AG08396 (cell line): Measurements from ENCODE around the gene SUPT5H.
"Not testable (repeated sequence)": the region's sequence is repeated elsewhere in the genome, so short reads cannot be mapped to it uniquely, and the experiment has no call there.

Experiments
- DNase-seq: peaks from one replicate; pipeline ENCODE4 v3.0.0; 2012; ENCODE audit warnings: low spot score, mixed read lengths

The SUPT5H gene

DNA sequence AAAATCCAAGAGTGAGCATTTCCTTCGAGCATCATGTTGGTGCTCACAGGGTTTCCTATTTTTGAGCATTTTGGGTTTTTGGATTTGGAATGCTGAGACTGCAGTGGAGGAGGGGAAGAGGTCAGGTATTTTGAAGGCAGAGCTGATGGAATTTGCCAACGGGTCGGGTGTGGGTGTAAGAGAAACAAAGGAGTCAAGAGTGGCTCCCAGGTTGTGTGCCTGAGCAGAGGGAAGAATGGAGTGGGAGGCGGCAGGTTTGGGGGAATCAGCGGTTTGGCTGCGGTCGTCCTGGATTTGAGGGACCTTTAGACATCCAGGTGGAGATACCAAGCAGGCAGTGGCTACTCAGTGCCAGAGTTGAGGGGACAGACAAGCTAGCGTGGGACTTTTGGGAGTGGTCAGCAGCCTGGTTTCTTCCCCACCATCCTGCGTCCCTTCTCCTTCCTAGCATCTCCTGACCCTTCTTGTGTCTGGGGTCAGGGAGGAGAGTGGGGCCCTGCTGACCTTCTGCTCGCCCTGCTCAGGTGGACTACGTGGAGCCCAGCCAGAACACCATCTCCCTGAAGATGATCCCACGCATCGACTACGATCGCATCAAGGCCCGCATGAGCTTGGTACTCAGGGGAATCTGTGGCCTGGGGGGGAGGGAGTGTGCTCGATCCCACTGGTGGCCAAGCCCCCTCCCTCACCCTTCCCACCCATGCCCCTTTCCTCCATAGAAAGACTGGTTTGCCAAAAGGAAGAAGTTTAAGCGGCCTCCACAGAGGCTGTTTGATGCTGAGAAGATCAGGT is 20.8 kb downstream of the SUPT5H start:
- DNase-seq, result no peak

DNA sequence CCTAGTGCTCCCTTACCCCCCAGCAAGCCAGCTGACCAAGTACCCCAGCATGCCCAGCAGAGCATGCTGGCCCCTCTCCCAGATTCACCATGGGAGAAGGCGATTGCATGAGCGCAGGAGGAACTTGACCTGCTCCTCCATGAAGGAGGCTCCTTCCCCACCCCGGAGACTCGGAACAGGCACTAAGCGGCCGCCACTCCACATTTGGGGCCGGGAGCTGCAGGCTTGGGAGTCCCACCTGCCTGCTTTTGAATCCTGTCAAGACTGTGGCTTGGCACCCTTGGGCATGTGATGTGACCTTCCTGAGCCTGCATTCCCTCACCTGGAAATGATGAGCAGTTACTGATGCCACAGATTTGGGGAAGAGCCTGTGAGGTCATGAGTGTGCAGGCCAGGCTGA is 22.6 kb downstream of the SUPT5H start:
- no peak for DNase-seq

DNA sequence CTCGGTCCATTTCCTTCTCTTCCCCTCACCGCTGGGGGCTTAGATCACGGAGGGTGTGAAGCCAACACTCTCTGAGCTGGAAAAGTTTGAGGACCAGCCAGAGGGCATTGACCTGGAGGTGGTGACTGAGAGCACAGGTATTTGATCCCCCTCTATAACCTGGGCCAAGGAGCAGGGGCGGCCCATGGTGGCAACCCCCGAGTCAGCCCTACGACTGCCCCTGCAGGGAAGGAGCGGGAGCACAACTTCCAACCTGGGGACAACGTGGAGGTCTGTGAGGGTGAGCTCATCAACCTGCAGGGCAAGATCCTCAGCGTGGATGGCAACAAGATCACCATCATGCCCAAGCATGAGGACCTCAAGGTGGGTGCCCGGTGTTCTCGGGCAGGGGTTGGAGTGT is 23.7 kb downstream of the SUPT5H start:
- no peak for DNase-seq

DNA sequence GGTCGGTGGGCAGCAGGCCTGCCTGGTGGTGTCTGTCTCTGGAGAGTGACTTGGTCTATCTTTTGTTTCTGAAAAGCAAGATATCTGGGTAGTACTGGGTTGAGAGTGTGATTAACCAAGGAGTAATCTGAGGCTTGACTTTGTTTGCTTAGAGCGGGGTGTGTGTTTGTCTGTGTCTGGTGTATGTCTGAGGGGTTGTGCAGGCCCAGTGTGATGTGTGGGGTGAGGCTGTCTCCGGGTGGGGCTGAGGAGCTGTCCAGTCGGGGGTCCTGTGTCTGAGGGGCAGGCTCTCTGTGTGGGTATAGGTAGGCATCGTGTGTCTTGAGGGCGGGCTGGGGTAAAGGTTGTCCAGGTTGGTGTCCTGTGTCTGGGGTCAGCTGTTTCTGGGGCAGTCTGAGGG is 24.2 kb downstream of the SUPT5H start:
- no peak for DNase-seq

DNA sequence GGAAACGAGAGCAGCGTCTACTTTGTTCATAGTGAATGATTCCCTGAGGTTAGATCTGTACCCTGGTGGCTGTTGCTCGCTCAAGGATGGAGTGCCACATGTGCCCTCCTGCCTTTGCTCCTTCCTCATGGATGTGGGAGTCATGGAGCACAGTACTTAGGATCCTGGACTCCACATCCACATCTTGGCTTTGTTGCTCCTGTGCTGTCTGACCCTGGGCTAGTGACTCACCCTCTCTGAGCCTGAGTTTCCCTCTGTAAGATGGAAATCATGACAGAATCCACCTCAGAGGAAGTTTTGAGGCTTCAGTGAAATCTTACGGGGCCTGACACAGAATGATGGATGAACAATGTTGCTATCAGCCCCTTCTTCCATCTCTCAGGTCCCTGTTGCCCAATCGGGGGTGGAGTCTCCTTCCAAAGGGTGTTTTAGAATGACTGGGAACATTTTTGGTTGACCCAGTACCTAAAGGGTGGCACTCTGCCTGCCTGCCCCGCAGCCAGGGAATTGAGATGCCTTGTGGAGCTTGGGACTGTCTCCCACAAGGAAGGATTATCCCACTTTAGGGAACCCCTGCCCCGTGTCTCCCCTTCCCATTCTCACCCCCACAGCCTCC is 25.4 kb downstream of the SUPT5H start:
- no peak for DNase-seq

DNA sequence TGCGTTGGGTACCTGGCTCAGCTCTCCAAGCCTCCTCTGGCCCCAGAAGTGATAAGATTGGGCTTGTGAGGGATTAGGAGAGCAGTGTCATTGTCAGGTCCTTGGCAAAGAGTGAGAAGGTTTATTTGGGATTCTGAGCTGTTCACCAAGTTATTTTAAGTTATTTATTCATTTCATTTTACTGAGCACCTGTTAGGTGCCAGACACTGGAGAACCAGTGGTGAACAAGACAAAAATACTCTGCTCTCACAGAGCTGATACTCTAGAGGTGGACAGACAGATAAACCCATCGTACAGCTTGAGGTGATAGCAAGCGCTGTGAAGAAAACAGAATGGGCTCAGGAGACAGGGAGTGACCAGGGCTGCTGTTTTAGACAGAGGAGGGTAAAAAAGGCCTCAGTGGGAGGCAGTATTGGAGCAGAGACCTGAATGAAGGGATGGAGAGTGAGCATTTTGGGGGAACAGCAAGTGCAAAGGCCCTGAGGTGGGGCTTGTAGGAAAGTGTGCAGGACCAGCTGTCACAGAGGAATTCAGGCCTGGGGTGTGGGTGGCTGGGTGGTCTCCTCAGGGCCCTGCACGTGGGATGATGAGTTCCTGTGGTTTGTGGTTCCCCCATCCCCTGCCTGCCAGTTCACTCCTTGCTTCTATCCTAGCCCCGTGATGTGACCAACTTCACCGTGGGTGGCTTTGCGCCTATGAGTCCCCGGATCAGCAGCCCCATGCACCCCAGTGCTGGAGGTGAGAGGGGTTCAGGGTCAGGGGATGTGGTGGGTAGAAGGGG is 26.6 kb downstream of the SUPT5H start:
- no peak for DNase-seq

DNA sequence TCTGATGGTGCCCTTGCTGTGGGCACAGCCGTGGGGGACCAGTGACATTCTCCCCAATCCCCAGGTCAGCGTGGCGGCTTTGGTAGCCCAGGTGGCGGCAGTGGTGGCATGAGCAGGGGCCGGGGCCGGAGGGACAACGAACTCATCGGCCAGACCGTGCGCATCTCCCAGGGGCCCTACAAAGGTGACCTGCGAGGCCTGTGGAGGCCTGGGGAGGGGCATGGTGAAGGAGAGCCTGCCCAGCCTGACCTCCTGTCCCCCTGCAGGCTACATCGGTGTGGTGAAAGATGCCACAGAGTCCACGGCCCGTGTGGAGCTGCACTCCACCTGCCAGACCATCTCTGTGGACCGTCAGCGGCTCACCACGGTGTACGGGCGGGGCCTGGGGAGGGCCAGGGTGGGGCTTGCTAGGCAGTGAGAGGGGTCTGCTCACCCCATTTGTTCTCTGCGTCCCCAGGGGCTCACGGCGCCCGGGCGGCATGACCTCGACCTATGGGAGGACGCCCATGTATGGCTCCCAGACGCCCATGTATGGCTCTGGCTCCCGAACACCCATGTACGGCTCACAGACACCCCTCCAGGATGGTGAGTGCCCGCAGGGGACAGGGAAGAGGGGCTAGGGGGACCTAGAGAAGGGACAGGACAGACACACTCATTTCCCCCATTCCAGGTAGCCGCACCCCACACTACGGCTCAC is 27.5 kb downstream of the SUPT5H start:
- DNase-seq, result no peak

DNA sequence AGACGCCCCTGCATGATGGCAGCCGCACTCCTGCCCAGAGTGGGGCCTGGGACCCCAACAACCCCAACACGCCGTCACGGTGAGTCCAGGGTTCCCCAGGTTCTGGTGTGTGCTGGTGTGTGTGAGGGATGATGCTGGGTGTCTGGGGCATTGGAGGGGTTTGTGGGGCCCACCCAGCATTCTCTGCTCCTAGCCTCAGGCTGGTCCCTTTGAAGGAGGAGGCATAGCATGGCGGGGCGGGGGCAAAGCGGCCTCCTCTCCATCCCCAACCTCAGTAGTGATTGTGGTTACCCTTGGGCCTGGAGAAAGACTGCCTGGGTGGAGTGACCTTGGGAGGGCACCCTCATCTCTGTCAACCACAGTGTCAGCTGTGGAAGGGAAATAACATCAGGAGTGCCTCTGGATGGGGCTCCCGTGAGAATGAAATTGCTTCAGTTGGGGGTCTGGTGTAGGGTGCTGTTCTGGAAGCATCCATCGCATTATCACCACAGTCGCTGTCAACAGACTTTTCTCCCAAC is 28.1 kb downstream of the SUPT5H start:
- DNase-seq, result no peak

DNA sequence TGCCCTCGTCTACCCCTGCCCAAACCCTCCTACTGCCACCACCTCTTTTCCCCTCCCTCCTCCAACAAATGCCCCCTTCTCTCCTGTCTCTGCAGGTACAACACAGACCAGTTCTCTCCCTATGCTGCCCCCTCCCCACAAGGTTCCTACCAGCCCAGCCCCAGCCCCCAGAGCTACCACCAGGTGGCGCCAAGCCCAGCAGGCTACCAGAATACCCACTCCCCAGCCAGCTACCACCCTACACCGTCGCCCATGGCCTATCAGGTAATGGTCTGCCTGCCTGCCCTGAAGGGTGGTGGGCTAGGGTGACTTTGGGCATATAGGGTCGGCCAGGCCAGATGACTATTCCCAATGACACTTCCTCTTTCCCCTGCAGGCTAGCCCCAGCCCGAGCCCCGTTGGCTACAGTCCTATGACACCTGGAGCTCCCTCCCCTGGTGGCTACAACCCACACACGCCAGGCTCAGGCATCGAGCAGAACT is 28.8 kb downstream of the SUPT5H start:
- peak; percentile 61 for DNase-seq

DNA sequence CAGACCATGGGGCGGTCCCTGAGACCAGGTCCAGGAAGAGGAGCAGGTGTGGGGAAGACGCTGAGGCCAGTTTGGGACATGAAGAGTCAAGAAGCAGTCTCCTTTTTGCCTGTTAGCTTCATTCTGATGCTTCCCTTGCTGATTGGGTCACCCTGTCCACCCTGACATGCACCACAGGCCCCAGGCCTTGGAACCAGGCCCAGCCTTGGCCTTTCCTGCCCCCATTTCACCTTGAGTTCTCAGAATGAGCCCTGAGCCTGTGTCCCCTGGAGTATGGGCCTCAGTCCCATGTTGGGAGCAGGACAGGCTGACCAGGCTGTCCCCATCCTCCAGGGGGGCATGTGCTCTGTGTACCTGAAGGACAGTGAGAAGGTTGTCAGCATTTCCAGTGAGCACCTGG is 30.4 kb downstream of the SUPT5H start:
- no peak for DNase-seq

DNA sequence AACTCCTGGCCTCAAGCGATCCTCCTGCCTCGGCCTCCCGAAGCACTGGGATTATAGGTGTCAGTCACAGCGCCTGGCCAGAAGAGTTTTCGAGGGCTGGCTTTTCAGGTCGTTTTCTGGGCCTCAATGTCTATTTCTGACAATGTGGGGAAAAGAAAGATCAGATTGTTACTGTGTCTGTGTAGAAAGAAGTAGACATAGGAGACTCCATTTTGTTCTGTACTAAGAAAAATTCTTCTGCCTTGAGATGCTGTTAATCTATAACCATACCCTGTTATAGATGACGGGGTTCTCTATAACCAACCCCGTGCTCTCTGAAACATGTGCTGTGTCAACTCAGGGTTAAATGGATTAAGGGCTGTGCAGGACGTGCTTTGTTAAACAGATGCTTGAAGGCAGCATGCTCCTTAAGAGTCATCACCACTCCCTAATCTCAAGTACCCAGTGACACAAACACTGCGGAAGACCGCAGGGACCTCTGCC is 34.0 kb downstream of the SUPT5H start:
- DNase-seq, result not testable (repeated sequence)

DNA sequence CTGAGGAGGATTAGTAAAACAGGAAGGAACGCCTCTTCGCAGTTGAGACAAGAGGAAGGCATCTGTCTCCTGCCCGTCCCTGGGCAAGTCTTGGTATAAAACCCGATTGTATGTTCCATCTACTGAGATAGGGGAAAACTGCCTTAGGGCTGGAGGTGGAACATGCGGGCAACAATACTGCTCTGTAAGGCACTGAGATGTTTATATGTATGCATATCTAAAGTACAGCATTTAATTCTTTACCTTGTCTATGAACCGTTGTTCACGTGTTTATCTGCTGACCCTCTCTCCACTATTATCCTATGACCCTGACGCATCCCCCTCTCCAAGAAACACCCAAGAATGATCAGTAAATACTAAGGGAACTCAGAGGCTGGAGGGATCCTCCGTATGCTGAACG is 34.5 kb downstream of the SUPT5H start:
- DNase-seq, result no peak

DNA sequence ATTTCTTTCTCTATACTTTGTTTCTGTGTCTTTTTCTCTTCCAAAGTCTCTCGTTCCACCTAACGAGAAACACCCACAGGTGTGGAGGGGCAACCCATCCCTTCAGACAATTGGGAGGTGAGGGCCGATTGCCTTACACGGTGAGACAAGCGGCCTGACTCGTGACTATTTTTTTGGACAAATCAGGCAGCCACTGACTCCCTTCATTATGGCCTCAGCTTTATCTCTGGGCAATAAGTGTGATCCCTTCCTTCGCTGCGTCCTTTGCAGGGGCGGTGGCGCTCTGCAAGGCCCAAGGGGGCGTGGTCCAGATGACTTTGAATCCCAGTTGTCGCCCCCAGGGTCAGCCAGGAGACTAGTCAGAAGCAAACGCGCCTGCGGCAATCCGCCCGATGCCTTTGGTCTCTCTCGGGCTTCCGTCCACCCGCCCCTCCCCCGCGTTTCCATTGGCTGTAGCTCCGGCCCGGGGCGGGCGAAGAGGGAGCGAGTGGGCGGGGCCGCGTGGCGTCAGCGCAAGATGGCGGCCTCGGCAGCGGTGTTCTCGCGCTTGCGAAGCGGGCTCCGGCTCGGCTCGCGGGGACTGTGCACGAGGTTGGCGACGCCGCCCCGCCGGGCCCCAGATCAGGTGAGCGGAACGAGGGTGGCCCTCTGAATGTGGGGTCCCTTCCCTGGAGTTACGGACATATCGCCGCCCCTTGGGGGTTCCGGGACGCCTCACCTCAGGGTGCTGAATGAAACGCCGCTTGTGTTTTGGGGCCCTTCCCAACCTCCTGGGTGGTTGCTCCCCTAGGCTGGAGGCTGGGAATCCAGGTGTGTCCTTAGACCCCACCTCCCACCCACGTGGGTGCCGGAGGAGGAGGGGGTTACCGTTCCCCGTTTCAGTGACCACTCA is 35.2 kb downstream of the SUPT5H start, which contains the start of gene TIMM50:
TIMM50 (plus strand) TSS at position 502 of the 892 bp plus-strand sequence; CDS start at position 518, 16 bp downstream.
- peak; percentile 95 for DNase-seq

DNA sequence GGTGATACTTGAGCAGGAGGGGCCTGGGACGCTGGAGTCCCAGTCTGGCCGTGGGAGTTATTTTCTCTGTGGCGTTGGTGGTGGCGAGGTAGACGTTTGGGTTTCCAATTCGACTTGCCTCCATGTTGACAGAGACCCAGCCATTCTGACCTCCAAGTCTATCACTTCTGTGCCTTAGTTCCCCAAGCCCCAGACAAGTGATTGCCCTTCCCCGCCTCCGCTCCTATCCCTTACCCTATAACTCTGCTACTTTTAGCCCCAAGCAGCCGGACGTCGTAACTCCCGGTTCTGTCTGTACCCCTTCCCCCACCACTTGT is 35.8 kb downstream of the SUPT5H start:
- no peak for DNase-seq

DNA sequence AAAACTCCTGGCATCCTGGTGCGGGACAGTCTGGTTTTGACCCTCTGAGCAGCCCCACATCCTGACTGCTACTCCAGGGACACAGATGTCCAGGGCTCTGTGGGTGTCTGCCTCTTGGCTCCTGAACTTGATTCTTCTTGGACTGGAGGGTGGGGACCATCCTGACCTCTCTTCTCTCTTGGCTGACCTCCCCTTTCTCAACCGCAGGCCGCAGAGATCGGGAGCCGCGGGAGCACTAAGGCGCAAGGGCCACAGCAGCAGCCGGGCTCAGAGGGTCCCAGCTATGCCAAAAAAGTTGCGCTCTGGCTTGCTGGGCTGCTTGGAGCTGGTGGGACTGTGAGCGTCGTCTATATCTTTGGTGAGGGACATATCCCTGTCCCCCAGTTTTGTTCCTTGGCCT is 36.3 kb downstream of the SUPT5H start:
- no peak for DNase-seq

DNA sequence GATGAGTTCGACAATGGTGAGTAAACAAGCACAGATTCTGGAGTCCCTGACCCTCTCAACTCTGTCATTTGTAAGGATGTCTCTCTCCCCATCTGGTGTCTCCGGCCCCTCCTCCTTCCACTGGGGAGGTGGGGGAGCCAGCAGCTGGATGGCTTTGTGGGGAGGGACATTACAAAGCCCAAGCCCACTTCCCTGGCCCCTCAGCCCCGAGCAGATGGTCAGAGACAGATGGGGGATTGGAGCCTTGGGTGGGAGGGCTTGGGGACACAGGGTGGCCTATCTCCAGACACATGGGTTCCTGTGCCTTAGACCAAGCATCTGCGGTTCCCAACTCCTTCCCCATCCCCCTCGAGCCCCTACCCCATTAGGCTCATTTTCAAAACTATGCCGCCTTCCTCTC is 37.8 kb downstream of the SUPT5H start:
- DNase-seq, result no peak

DNA sequence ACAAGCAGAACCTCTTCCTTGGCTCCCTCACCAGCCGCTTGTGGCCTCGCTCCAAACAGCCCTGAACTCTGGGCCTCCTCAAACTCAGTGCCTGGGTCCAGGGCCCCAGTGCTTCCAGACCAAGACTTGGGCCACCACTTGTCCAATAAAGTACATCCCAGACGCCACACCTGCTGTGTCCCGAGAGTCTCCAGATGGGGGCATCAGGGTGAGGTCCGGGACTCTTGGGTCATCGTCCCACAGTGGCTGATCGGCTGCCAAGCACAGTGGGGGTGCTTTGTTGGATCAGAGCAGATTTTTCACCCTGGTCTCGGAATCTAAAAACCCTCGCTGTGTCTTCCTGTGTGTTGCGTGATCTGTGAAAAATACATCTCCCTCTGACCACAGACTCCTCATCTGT is 44.4 kb downstream of the SUPT5H start:
- DNase-seq, result no peak

DNA sequence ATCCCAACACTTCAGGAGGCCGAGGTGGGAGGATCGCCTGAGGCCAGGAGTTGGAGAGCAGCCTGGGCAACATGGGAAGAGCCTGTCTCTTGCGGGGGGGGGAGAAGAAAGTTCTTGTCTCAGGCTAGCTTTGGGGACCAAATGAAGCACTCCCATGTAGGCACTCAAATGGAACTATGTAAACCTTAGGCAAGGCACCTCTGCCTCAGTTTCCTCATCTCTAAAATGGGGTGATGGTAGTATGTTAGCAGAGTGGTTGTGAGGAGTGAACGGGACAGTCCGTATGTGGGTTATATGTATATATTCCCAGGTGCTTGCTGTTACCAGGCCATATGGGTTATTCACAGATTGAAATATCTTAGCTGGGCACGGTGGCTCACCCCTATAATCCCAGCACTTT is 46.8 kb downstream of the SUPT5H start:
- DNase-seq, result no peak

DNA sequence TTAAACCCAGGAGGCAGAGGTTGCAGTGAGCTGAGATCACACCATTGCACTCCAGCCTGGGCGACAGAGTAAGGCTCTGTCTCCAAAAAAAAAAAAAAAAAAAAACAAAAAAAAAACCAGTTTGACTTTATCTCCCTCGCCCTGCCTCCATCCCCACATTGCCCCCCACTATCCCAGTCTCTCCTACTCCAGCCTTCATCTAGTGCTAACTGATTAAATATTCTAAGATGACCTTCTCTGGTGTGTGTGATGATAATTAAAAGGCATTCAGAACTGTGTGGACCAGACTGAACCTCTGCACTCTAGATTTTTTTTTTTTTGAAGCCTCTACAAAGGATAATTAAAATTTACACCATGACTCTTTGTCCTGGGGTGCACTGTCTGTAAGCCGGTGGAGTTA is 47.4 kb downstream of the SUPT5H start:
- no peak for DNase-seq

DNA sequence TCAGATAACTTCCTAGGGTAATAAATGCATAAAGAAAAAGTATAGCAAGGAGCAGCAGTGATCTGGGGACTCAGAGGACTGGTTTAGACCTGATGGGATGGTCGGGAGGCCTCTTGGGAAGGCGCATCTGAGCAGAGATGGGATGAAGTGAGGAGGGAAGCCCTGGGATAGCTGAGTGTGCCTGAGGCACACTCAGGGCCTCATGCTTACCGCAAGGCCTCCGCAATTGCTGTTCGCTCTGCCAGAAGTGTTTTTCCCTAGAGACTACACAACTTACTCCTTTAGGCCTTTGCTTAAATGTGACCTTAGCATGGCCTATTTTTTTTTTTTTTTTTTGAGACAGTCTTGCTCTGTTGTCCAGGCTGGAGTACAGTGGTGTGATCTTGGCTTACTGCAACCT is 49.3 kb downstream of the SUPT5H start:
- no peak for DNase-seq

DNA sequence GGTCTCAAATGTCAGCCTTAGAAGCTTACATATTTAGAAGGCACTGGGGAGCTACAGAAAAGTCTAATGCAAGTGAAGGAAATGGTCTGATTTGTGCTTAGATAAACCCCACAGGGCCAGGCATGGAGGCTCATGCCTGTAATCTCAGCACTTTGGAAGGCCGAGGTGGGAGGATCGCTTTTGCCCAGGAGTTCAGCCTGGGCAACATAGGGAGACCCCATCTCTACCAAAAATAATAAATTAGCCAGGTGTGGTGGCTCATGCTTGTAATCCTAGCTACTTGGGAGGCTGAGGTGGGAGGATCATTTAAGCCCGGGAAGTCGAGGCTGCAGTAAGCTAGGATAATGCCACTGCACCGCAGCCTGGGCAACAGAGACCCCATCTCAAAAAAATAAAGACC is 50.7 kb downstream of the SUPT5H start:
- no peak for DNase-seq
